Parathyroid adenoma (tissue), 2 donors: ENCODE measurements around the gene TENM3.

ENCODE experiments used
- H2AFZ ChIP-seq: fragments of 300-600 bp; sonication (generic); one replicate; pipeline ENCODE4 v1.7.0; 2017; ENCODE audit warnings: antibody characterized with exemption, mild to moderate bottlenecking
- H3K27ac ChIP-seq: fragments of 300-600 bp; sonication (generic); one replicate; pipeline ENCODE4 v1.7.0; 2017
- H3K27me3 ChIP-seq: fragments of 300-600 bp; sonication (generic); one replicate; pipeline ENCODE4 v1.7.0; 2017; ENCODE audit warnings: low read length; ENCODE audit not compliant: control insufficient read depth, insufficient read depth
- H3K36me3 ChIP-seq: fragments of 300-600 bp; sonication (generic); one replicate; pipeline ENCODE4 v1.7.0; 2017; ENCODE audit warnings: low read length; ENCODE audit not compliant: control insufficient read depth, insufficient read depth
- H3K4me1 ChIP-seq: fragments of 300-600 bp; sonication (generic); one replicate; pipeline ENCODE4 v1.7.0; 2017; ENCODE audit warnings: control low read depth
- H3K4me2 ChIP-seq: fragments of 300-600 bp; sonication (generic); one replicate; pipeline ENCODE4 v1.7.0; 2017; ENCODE audit warnings: low read length
- H3K4me3 ChIP-seq: fragments of 300-600 bp; sonication (generic); one replicate; pipeline ENCODE4 v1.7.0; 2017; ENCODE audit warnings: low read depth, low read length
- H3K79me2 ChIP-seq: fragments of 300-600 bp; sonication (generic); one replicate; pipeline ENCODE4 v1.7.0; 2017; ENCODE audit warnings: control low read depth
- H3K9ac ChIP-seq: fragments of 300-600 bp; sonication (generic); one replicate; pipeline ENCODE4 v1.7.0; 2017; ENCODE audit warnings: mild to moderate bottlenecking
- H3K9me3 ChIP-seq: fragments of 300-600 bp; sonication (generic); one replicate; pipeline ENCODE4 v1.7.0; 2017; ENCODE audit warnings: low read length; ENCODE audit not compliant: control insufficient read depth
- CTCF ChIP-seq: fragments of 300-600 bp; sonication (generic); IDR thresholded peaks from one replicate; pipeline ENCODE4 v1.7.0; 2017; ENCODE audit warnings: antibody characterized with exemption, mild to moderate bottlenecking
- donor health status: primary hyperparathyroidism.

TENM3 gene

DNA sequence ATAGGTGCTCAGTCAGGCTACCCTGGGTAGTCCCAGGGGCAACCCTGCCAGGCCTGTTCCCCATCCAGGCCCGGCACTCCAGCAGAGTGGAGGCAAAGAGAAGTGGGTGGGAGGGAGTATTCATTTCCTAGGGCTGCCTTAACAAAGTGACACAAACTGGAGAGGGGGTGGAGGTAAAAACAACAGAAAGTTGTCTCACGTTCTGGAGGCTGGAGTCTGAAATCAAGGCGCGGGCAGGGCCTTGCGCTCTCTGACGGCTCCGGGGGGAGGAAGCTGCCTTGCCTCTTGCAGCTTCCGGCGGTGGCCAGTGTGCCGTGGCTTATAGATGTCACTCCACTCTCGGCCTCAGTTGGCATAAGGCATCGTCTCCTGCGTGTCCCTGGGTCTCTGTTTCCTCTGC, 583.2 kb downstream of the TENM3 start:
- Histone ChIP-seq H3K4me3 (no peak overlapping the region), H3K27ac (no peak overlapping the region), H2AFZ (no peak overlapping the region), H3K36me3 (no peaks in the 10 kb centered on the region), H3K9ac (no peak overlapping the region), H3K27me3 (no peaks in the 10 kb centered on the region), H3K4me1 (no peaks in the 10 kb centered on the region), H3K4me2 (no peak overlapping the region), H3K9me3 (no peaks in the 10 kb centered on the region), H3K79me2 (no peaks in the 10 kb centered on the region)
- TF ChIP-seq CTCF, result no peak

DNA sequence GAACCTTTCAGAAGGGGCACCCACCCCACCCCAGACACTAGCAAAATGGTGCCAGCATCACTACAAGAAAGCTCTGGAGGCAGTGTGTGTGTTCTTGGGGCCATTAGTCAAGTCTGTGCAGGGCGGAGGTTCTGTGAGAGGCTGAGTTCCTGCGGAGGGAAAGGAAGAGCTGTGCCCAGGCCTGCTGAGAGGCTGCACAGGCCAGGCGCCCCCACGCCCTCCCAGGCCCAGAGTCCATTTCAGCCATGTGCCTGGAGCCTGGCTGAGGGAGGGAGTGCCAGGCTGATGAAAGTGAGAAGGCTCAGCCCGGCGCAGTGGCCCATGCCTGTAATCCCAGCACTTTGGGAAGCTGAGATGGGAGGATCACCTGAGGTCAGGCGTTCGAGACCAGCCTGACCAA, 584.0 kb downstream of the TENM3 start:
- no peaks in the 10 kb centered on the region for H3K9me3 ChIP-seq
- TF ChIP-seq CTCF, result no peak
- H3K79me2 ChIP-seq, result no peaks in the 10 kb centered on the region
- H3K36me3 ChIP-seq, result no peaks in the 10 kb centered on the region
- no peak overlapping the region for H3K4me2 ChIP-seq
- H3K27ac ChIP-seq, result no peak overlapping the region
- H3K4me3 ChIP-seq, result no peak overlapping the region
- no peak overlapping the region for H2AFZ ChIP-seq
- H3K27me3 ChIP-seq, result no peaks in the 10 kb centered on the region
- H3K9ac ChIP-seq, result no peak overlapping the region
- H3K4me1 ChIP-seq, result no peaks in the 10 kb centered on the region

- no peak for TF ChIP-seq CTCF
- Histone ChIP-seq H3K36me3 (no peaks in the 10 kb centered on the region), H3K27ac (no peak overlapping the region), H3K27me3 (no peaks in the 10 kb centered on the region), H3K4me3 (no peak overlapping the region), H3K4me2 (no peak overlapping the region), H3K9me3 (no peaks in the 10 kb centered on the region), H2AFZ (no peak overlapping the region), H3K79me2 (no peaks in the 10 kb centered on the region), H3K9ac (no peak overlapping the region), H3K4me1 (no peaks in the 10 kb centered on the region)
Observed at GRCh38 chr4:182827954-182828353, 584.8 kb downstream of the TENM3 start.

DNA sequence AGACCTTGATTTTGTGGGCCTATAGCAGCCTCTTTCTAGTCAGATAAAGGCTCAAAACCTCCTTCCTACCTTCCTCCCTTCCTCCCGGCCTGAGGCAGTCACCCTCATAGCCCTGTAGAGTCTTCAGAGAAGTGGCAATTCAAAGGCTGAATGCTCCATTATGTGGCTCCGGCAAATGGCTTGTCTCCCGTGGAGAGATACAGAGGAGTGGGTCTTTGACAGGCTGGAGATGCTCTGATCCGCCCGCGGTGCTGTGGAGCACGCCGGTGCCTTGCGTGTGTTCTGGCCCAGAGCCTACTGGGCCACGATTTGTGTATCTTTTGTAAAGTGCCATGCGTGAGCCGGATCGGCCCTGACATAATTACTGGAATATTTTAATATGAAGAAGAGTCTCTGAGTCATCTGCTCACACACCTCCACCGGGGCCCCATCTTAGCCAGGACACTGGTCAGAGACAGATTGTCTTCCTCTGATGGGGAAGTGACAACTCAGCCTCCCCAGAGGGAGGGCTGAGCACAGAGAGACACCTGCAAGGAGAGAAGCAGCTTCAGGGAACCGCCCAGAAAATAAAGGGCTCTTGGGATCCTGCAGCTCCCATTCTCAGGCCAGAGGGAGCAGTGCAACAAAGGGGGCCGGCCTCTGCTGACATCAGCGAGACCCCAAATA, 585.3 kb downstream of the TENM3 start:
- no peaks in the 10 kb centered on the region for H3K4me1 ChIP-seq
- no peak overlapping the region for H3K4me3 ChIP-seq
- TF ChIP-seq CTCF, result no peak
- no peaks in the 10 kb centered on the region for H3K36me3 ChIP-seq
- no peak overlapping the region for H2AFZ ChIP-seq
- no peaks in the 10 kb centered on the region for H3K9me3 ChIP-seq
- H3K79me2 ChIP-seq, result no peaks in the 10 kb centered on the region
- H3K4me2 ChIP-seq, result no peak overlapping the region
- no peak overlapping the region for H3K9ac ChIP-seq
- no peak overlapping the region for H3K27ac ChIP-seq
- H3K27me3 ChIP-seq, result no peaks in the 10 kb centered on the region

GRCh38 chr4:182829196-182829595, 586.0 kb downstream of the TENM3 start:
- H3K27me3 ChIP-seq, result no peaks in the 10 kb centered on the region
- H3K4me2 ChIP-seq, result no peak overlapping the region
- no peak overlapping the region for H3K27ac ChIP-seq
- H3K9ac ChIP-seq, result no peak overlapping the region
- H3K9me3 ChIP-seq, result no peaks in the 10 kb centered on the region
- no peaks in the 10 kb centered on the region for H3K36me3 ChIP-seq
- H2AFZ ChIP-seq, result no peak overlapping the region
- no peak overlapping the region for H3K4me3 ChIP-seq
- TF ChIP-seq CTCF, result no peak
- no peaks in the 10 kb centered on the region for H3K4me1 ChIP-seq
- no peaks in the 10 kb centered on the region for H3K79me2 ChIP-seq
